Esophagus squamous epithelium (tissue), 4 donors: ENCODE data around the gene HCAR2.
"Not testable (repeated sequence)": the region's sequence is repeated elsewhere in the genome, so short reads cannot be mapped to it uniquely, and the experiment has no call there.

ENCODE experiments used
- CTCF ChIP-seq, 6 experiments: fragments of 450-650 bp in 4 of 6; fragments of 200-600 bp in 2 of 6; sonication (generic) in 2 of 6; IDR thresholded peaks; one replicate each; pipeline ENCODE4 v1.5.1; 2016 to 2019; ENCODE audit warnings: antibody characterized with exemption in 6 of 6, mild to moderate bottlenecking in 4 of 6, moderate library complexity in 4 of 6
- POLR2A ChIP-seq, 4 donors: fragments of 450-650 bp; IDR thresholded peaks; one replicate each; pipeline ENCODE4 v1.6.1; 2017; ENCODE audit warnings: antibody characterized with exemption in 4 of 4, mild to moderate bottlenecking in 4 of 4, moderate library complexity in 3 of 4

DNA sequence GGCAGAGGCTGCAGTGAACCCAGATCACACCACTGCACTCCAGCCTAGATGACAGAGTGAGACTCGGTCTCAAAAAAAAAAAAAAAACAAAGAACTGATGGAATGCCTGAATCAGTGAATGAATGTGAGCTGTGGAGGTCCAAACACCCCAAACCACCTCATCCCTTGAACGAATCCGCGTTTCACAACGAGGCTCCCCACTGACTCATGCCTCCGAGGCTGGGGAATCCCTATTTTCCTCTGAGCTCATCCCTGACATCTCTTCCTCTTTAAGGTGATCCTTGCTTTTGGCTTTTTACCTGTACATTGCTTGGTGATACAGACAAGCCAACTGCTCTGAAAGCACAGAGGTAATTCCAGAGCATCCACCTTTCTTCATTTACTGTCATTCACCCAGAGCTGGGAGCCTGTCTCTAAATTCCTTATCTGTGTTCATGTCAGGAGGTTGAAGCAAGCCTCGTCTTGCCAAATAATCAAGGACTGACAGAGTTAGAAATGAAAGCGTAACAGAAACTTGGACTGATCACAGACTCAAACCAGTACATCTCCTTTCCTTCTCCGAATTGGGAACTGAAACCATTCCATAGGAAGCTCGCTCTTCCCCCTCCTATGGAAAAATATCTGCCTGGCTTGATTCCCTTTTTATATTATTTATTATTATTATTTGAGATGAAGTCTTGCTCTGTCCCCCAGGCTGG lies 10.5 kb upstream of the HCAR2 start:
- not testable (repeated sequence) for TF ChIP-seq CTCF, POLR2A (IDR thresholded peaks at IDR 0.05)
